Natural killer cell (primary cell): Measurements from ENCODE around the gene NXNL2. TPM values are rescaled to one million over a fixed set of nuclear protein-coding genes. Genes with fewer than 3 reads are reported as not detected.
A peak's percentile ranks its signal among the peaks of the same experiment; 100 is the strongest.

Experiments
- ATAC-seq, 3 donors: fragments of 150-1000 bp in 2 of 3; fragments of 200-7000 bp in 1 of 3; cut with Tn5 transposase; 1 replicate in 1 of 3; 2 replicates in 2 of 3; pipeline ENCODE4 v1.10.0; 2021; ENCODE audit warnings: mild to moderate bottlenecking in 2 of 3, moderate library complexity in 2 of 3
- DNase-seq, 2 donors: peaks; one replicate each; pipeline versions ENCODE4 v3.0.0 to v3.0.0-alpha.2; 2013 to 2021; ENCODE audit warnings: mixed read lengths in 1 of 2
- H3K27ac ChIP-seq: one replicate; pipeline ENCODE4 v1.5.1; 2013; ENCODE audit warnings: mild to moderate bottlenecking, low read length
- H3K27me3 ChIP-seq: one replicate; pipeline ENCODE4 v1.6.1; 2013; ENCODE audit warnings: low read length; ENCODE audit not compliant: control insufficient read depth, insufficient read depth
- H3K36me3 ChIP-seq: one replicate; pipeline ENCODE4 v1.6.1; 2013; ENCODE audit warnings: low read length; ENCODE audit not compliant: control insufficient read depth, insufficient read depth
- H3K4me1 ChIP-seq: one replicate; pipeline ENCODE4 v1.6.1; 2013; ENCODE audit warnings: low read length; ENCODE audit not compliant: control insufficient read depth, insufficient read depth
- H3K4me3 ChIP-seq: one replicate; pipeline ENCODE4 v1.5.1; 2013; ENCODE audit warnings: low read length
- H3K9me3 ChIP-seq: one replicate; pipeline ENCODE4 v1.6.1; 2013; ENCODE audit warnings: low read length; ENCODE audit not compliant: control insufficient read depth, insufficient read depth
- H3K27ac Mint-ChIP-seq, 2 donors: one replicate each; pipeline ENCODE4 v1.8.0; 2022; ENCODE audit warnings: mild to moderate bottlenecking in 2 of 2, mixed read lengths in 2 of 2, moderate library complexity in 1 of 2
- H3K27me3 Mint-ChIP-seq, 2 donors: one replicate each; pipeline ENCODE4 v1.8.0; 2022; ENCODE audit warnings: low read depth in 2 of 2, mixed read lengths in 2 of 2
- H3K36me3 Mint-ChIP-seq: one replicate; pipeline ENCODE4 v1.8.0; 2022; ENCODE audit warnings: mixed read lengths
- H3K4me1 Mint-ChIP-seq, 2 donors: one replicate each; pipeline ENCODE4 v1.8.0; 2022; ENCODE audit warnings: mixed read lengths in 2 of 2
- H3K4me3 Mint-ChIP-seq: one replicate; pipeline ENCODE4 v1.8.0; 2022; ENCODE audit warnings: mild to moderate bottlenecking, moderate library complexity, mixed read lengths
- H3K9me3 Mint-ChIP-seq, 2 donors: one replicate each; pipeline ENCODE4 v1.8.0; 2022; ENCODE audit warnings: mixed read lengths in 2 of 2
- CTCF ChIP-seq: fragments of 200-600 bp; IDR thresholded peaks from one replicate; pipeline ENCODE4 v1.8.0; 2022; ENCODE audit warnings: antibody characterized with exemption
- WGBS: methylation state at CpG from one replicate; pipeline ENCODE4 v1.1.7; 2013; ENCODE audit warnings: missing lambda C conversion rate; ENCODE audit not compliant: insufficient coverage; 5-methylcytosine and 5-hydroxymethylcytosine counted together
- intact Hi-C: fragments of 100-400 bp; cut with micrococcal nuclease; formaldehyde crosslinking; loops from one replicate; pipeline ENCODE4 v1.14.2; 2022
- total RNA-seq, 4 donors: library from RNA; stranded (reverse); fragments of 120-200 nt in 1 of 4; gene quantifications; one replicate each; pipeline versions ENCODE4 v1.2.3 to v1.2.4, GENCODE V29; 2013 to 2022

The NXNL2 gene
- not detected for total RNA-seq
- not detected for total RNA-seq (2013)

GRCh38 chr9:88534456-88535225 lies at the start of gene NXNL2:
TSS of gene NXNL2 (plus strand) at chr9:88535178. CDS start at chr9:88535435, 257 bp downstream.
- TF ChIP-seq CTCF = no peak
- 1% methylated on average over 60 of the region's 62 CpGs for WGBS
- H3K27me3 Mint-ChIP-seq = peaks cover 23 to 27% of the 10 kb centered on the region in 2 donors
- Histone ChIP-seq H3K4me1 (peaks cover 15% of the 10 kb centered on the region), H3K27me3 (peaks cover 33% of the 10 kb centered on the region), H3K9me3 (no peaks in the 10 kb centered on the region), H3K27ac (no peak within 1 kb of the TSS), H3K4me3 (peak within 1 kb of the TSS; percentile 30), H3K36me3 (no peaks in the 10 kb centered on the region)
- intact Hi-C loops = loop anchor here (10.0 kb wide), 1 partner anchor 220 kb away; no protein-coding TSS in a partner anchor
- peak within 1 kb of the TSS in 1 of 2 donors; percentile 25 for H3K27ac Mint-ChIP-seq
- DNase-seq (peak in 1 of 2 donors; percentile 65), ATAC-seq (peak; percentile 63 to 78 (median 78))
- H3K4me1 Mint-ChIP-seq = peaks cover 6 to 29% of the 10 kb centered on the region in 2 donors
- H3K4me3 Mint-ChIP-seq = peak within 1 kb of the TSS; percentile 85
- H3K36me3 Mint-ChIP-seq = no peaks in the 10 kb centered on the region
- no peaks in the 10 kb centered on the region for H3K9me3 Mint-ChIP-seq

GRCh38 chr9:88488166-88488565 lies 46.8 kb upstream of the NXNL2 start:
- no peaks in the 10 kb centered on the region for H3K36me3 Mint-ChIP-seq
- 94% methylated on average over 4 of the region's 4 CpGs for WGBS
- H3K27ac ChIP-seq = no peak overlapping the region
- H3K4me1 ChIP-seq = no peaks in the 10 kb centered on the region
- no peaks in the 10 kb centered on the region for H3K4me1 Mint-ChIP-seq
- no peaks in the 10 kb centered on the region for H3K27me3 Mint-ChIP-seq
- no peaks in the 10 kb centered on the region for H3K36me3 ChIP-seq
- no peak overlapping the region for H3K4me3 ChIP-seq
- no peak overlapping the region for H3K27ac Mint-ChIP-seq
- TF ChIP-seq CTCF = no peak
- H3K4me3 Mint-ChIP-seq = no peak overlapping the region
- DNase-seq (no peak), ATAC-seq (no peak)
- intact Hi-C loops = no loop called here
- H3K9me3 ChIP-seq = no peaks in the 10 kb centered on the region
- no peaks in the 10 kb centered on the region for H3K9me3 Mint-ChIP-seq
- H3K27me3 ChIP-seq = no peaks in the 10 kb centered on the region

GRCh38 chr9:88494983-88495721 lies 39.8 kb upstream of the NXNL2 start:
- H3K36me3 Mint-ChIP-seq = no peaks in the 10 kb centered on the region
- H3K9me3 ChIP-seq = no peaks in the 10 kb centered on the region
- no peaks in the 10 kb centered on the region for H3K27me3 Mint-ChIP-seq
- no peaks in the 10 kb centered on the region for H3K9me3 Mint-ChIP-seq
- H3K36me3 ChIP-seq = no peaks in the 10 kb centered on the region
- no peak overlapping the region for H3K4me3 Mint-ChIP-seq
- H3K27me3 ChIP-seq = no peaks in the 10 kb centered on the region
- intact Hi-C loops = no loop called here
- 97% methylated on average over 17 of the region's 17 CpGs for WGBS
- DNase-seq (no peak), ATAC-seq (no peak)
- no peak overlapping the region for H3K27ac ChIP-seq
- no peaks in the 10 kb centered on the region for H3K4me1 Mint-ChIP-seq
- no peak for TF ChIP-seq CTCF
- H3K4me3 ChIP-seq = no peak overlapping the region
- no peak overlapping the region for H3K27ac Mint-ChIP-seq
- H3K4me1 ChIP-seq = no peaks in the 10 kb centered on the region
